Retinal pigment epithelial cell (primary cell): ENCODE data around the gene RNU6-9.

ENCODE experiments used
- DNase-seq: peaks from one replicate; pipeline ENCODE4 v3.0.0-alpha.2; 2010; ENCODE audit warnings: low read depth
- H3K4me3 ChIP-seq: 2 replicates; pipeline ENCODE4 v1.5.1; 2011; ENCODE audit warnings: mild to moderate bottlenecking, low read length, control low read depth, moderate library complexity
- CTCF ChIP-seq: conservative IDR thresholded peaks from 2 replicates; pipeline ENCODE4 v1.5.1; 2011; ENCODE audit warnings: low read depth, low read length, control low read depth, inconsistent platforms

RNU6-9 gene

DNA sequence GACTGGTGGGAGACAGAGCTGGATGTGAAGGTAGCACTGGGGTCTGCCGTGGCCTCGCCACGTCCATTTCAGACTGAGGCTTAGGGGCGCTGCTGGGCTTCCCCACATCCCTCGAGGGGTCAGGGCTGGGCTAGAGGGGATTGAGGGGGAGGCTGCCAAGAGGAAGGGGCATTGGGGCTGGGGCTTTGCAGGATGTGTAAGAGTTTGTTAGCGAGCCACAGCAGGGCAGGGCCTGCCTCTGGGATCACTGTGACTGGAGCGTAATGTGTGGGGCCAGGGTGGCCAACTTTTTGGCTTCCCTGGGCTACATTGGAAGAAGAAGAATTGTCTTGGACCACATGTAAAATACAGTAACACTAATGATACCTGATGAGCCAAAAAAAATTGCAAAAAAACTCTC is 46.6 kb downstream of the RNU6-9 start:
- no peak overlapping the region for H3K4me3 ChIP-seq
- DNase-seq: no peak
- TF ChIP-seq CTCF: no peak

GRCh38 chr19:940591-941291 is 47.5 kb downstream of the RNU6-9 start:
- DNase-seq: no peak
- no peak for TF ChIP-seq CTCF
- no peak overlapping the region for H3K4me3 ChIP-seq

GRCh38 chr19:941292-942132 is 48.2 kb downstream of the RNU6-9 start:
- H3K4me3 ChIP-seq: no peak overlapping the region
- DNase-seq: no peak
- no peak for TF ChIP-seq CTCF

DNA sequence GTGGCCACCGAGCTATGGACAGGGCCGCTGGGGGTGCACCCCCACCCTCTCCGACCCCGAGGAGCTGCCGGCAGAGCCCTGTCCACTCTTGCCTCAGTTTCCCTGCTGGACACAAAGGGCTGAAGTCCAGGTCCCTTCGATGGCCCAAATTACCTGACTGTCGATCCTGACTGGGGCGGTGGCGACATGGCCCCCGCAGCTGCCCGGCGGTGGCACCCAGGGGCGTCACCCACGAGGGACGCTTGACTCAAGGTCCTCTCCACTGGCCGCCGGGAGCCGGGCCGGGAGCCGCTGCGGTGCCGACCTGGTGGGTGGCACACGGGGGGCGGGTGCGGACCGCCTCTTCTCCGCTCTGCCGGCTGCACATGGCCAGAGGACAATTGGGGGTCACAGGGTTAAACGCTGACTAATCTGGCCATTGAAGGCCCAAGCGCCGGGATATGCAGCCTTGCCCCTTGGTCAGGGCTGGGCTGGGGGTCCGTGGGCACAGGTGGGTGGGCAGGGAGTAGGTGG is 48.9 kb downstream of the RNU6-9 start:
- TF ChIP-seq CTCF: no peak
- DNase-seq: no peak
- no peak overlapping the region for H3K4me3 ChIP-seq
